Transverse colon (tissue), 3 donors: ENCODE data around the gene STPG1.

ENCODE experiments used
- CTCF ChIP-seq, 5 experiments: fragments of 200-600 bp in 3 of 5; fragments of 450-650 bp in 2 of 5; sonication (generic) in 3 of 5; IDR thresholded peaks; 1 replicate in 2 of 5; 2 replicates in 3 of 5; pipeline ENCODE4 v1.5.1; 2016 to 2017; ENCODE audit warnings: antibody characterized with exemption in 5 of 5, inconsistent platforms in 3 of 5, mild to moderate bottlenecking in 2 of 5, moderate library complexity in 1 of 5
- POLR2A ChIP-seq: fragments of 450-650 bp; IDR thresholded peaks from one replicate; pipeline ENCODE4 v1.6.1; 2016; ENCODE audit warnings: antibody characterized with exemption, mild to moderate bottlenecking, moderate library complexity

- TF ChIP-seq CTCF (IDR thresholded peaks at IDR 0.05): no peak
- TF ChIP-seq POLR2A: no peak
These were observed 33.8 kb downstream of the STPG1 start for GRCh38 chr1:24379733-24380315.
